AG09319 (cell line): ENCODE measurements around the gene EYA4.
A peak's percentile ranks its signal among the peaks of the same experiment; 100 is the strongest.

Experiments
- DNase-seq: peaks from one replicate; pipeline ENCODE4 v3.0.0-alpha.2; 2010; ENCODE audit warnings: low read depth; ENCODE audit errors: extremely low read depth
- CTCF ChIP-seq: IDR thresholded peaks from 2 replicates; pipeline ENCODE4 v1.5.1; 2011; ENCODE audit warnings: low read depth, mild to moderate bottlenecking, inconsistent platforms, low read length, moderate library complexity

The EYA4 gene

GRCh38 chr6:133487174-133487573 lies 246.0 kb downstream of the EYA4 start:
- no peak for TF ChIP-seq CTCF
- no peak for DNase-seq

GRCh38 chr6:133495205-133495903 lies 254.2 kb downstream of the EYA4 start:
- no peak for TF ChIP-seq CTCF
- no peak for DNase-seq

GRCh38 chr6:133499662-133500061 lies 258.5 kb downstream of the EYA4 start:
- no peak for DNase-seq
- TF ChIP-seq CTCF = no peak

- TF ChIP-seq CTCF = no peak
- no peak for DNase-seq
Observed at GRCh38 chr6:133501675-133502270, 260.6 kb downstream of the EYA4 start.

GRCh38 chr6:133502441-133503335 lies 261.5 kb downstream of the EYA4 start:
- no peak for TF ChIP-seq CTCF

GRCh38 chr6:133503336-133503729 lies 262.2 kb downstream of the EYA4 start:
- DNase-seq = peak; percentile 30
- TF ChIP-seq CTCF = no peak

More at GRCh38 chr6:133502441-133503335, 261.5 kb downstream of the EYA4 start:
- peak; percentile 84 for DNase-seq

GRCh38 chr6:133504158-133504557 lies 263.0 kb downstream of the EYA4 start:
- TF ChIP-seq CTCF = no peak
- DNase-seq = no peak
